IPS DF 19.7 (cell line): ENCODE data around the gene TNFRSF8.

Experiments used
- DNase-seq: peaks from one replicate; pipeline ENCODE4 v3.0.0-alpha.2; 2013; ENCODE audit warnings: low read depth, low spot score

The TNFRSF8 gene

DNA sequence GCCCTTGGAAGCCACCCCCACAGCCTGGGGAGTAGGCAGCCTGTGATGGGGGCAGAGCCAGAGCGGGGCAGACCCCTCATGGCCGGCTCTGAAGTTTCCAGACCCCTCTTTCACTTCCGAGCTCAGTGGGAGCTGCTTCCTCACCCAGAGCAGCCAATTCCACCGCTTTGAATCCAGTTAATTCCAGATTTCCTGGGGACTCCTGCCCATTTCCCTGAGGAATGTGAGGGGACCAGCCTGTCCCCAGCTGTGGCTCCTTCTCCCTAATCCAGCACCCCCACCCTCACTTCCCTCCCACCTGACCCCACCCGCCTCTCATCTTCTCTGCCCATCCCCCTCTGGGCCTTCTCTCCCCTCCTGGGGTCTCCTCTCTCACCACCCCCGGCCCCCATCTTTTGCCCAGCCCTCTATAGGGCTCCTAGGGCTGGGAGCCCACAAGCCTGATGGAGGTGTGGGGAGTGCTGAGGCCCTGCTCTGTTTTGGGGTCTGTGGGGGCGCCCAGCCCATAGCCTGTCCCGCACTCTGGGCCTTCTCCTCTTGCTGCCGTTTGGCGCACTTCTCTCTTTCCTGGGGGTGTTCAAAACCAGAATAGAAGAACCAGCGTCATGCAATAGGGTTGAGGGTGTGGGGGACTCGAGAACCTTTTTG is 77.5 kb downstream of the TNFRSF8 start:
- DNase-seq = no peak

DNA sequence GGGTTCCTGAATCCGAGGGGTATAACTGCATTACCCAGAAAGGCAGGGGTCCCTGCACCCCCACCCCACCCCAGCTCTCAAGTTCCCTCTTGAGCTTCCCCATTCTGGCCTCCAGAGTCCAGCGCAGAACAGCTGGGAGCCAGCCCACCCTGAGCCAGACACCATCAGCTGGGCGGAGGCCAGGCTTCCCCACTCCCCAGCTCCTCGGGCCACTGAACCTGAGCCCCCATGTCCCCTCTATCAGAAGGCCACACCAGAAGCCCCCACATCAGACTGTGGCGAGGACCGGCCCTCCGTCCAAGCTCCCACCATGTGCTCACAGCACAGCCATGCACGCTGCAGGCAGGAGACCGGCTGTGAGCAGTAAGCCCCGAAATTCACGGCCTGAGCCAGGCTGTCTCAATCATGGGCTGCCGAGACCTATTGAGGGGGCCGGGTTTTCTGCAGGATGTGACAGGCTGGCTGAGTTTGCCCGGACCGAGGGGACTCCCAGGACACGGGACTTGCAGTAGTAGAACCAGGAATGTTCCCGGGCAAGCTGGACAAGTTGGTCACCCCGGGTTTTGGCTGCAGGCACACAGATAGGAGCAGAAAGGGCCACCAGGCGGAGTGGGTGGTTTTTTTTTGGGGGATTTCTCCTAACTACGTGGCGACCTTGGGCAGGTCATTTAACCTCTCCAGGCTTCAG is 78.2 kb downstream of the TNFRSF8 start:
- DNase-seq = no peak

DNA sequence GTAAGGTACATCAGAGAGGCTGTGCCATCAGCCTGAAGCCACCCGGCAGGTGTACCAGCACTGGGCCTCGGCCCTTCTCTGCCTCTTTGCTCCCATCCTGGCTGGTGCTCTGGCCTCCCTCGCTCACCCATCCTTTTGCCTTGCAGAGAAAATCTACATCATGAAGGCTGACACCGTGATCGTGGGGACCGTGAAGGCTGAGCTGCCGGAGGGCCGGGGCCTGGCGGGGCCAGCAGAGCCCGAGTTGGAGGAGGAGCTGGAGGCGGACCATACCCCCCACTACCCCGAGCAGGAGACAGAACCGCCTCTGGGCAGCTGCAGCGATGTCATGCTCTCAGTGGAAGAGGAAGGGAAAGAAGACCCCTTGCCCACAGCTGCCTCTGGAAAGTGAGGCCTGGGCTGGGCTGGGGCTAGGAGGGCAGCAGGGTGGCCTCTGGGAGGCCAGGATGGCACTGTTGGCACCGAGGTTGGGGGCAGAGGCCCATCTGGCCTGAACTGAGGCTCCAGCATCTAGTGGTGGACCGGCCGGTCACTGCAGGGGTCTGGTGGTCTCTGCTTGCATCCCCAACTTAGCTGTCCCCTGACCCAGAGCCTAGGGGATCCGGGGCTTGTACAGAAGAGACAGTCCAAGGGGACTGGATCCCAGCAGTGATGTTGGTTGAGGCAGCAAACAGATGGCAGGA is 79.2 kb downstream of the TNFRSF8 start:
- DNase-seq = no peak

DNA sequence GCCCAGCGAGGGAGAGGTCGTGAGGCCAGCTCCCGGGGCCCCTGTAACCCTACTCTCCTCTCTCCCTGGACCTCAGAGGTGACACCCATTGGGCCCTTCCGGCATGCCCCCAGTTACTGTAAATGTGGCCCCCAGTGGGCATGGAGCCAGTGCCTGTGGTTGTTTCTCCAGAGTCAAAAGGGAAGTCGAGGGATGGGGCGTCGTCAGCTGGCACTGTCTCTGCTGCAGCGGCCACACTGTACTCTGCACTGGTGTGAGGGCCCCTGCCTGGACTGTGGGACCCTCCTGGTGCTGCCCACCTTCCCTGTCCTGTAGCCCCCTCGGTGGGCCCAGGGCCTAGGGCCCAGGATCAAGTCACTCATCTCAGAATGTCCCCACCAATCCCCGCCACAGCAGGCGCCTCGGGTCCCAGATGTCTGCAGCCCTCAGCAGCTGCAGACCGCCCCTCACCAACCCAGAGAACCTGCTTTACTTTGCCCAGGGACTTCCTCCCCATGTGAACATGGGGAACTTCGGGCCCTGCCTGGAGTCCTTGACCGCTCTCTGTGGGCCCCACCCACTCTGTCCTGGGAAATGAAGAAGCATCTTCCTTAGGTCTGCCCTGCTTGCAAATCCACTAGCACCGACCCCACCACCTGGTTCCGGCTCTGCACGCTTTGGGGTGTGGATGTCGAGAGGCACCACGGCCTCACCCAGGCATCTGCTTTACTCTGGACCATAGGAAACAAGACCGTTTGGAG is 80.0 kb downstream of the TNFRSF8 start:
- no peak for DNase-seq

DNA sequence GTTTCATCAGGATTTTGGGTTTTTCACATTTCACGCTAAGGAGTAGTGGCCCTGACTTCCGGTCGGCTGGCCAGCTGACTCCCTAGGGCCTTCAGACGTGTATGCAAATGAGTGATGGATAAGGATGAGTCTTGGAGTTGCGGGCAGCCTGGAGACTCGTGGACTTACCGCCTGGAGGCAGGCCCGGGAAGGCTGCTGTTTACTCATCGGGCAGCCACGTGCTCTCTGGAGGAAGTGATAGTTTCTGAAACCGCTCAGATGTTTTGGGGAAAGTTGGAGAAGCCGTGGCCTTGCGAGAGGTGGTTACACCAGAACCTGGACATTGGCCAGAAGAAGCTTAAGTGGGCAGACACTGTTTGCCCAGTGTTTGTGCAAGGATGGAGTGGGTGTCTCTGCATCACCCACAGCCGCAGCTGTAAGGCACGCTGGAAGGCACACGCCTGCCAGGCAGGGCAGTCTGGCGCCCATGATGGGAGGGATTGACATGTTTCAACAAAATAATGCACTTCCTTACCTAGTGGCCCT is 80.6 kb downstream of the TNFRSF8 start:
- no peak for DNase-seq

DNA sequence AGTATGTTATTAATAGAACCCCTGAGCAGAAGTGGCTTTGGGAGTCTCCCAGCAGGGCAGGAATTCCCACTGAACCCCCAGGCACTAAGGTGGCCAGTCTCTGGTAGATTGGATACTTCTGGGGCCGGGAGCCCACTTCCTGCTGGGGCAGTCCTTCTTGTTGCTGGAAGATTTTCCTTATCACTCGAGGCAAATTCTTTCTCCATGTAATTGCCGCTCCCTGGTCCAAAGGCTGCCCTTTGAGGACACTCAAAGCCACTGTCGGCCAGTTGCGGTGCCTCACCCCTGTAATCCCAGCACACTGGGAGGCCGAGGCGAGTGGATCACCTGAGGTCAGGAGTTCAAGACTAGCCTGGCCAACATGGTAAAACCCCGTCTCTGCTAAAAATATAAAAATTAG is 81.1 kb downstream of the TNFRSF8 start:
- no peak for DNase-seq

DNA sequence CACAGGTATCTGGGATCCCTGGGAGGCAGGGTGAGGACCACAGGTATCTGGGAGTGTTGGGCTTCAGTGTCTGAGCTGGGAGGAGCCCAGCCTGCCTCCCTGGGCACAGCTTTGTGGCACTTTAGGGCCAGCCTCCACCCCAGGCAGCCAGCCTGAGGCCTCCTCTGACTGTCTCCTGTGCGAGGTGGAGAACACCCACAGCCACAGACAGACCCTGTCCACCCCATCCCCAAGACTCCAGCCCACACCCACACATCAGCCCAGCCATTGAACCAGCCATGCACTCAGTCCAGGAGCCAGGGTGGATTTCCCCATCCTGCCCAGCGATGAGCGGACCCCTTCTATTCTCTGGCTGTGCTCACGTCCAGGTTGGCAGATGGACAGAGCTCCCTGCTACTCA is 81.9 kb downstream of the TNFRSF8 start:
- no peak for DNase-seq

DNA sequence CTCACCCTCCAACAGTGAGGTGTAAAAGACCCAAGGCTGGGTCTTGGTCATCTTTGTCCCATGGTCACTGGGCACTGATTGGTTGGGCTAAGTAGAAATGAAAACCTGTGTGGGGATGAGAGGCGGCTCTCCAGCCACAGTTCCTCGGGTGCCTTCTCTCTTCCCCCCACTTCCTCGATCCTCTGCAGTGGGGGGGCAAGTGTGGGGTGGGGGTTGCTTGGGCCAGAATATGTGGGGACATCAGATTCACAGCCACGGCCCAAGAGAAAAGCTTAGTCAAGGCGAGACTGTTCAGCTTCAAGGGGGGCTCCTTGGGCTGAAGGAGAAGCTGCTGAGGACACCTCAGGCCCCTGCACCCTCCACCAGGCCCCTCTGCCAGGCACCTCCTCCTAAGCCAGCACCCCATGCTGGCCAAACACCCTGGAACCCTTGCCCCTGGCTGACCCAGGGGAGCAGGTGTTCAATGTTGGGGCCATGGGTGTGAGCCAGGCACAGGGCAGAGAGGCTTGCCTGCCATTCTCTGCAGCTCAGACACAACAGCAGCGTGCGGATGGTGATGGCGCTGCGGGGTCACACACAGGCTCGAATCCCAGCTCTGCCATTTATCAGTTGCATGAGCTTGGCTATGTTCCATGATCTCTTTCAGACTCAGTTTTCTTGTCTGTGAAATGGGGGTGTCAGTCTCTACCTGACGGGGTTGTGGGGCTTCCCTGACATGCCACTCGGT is 82.7 kb downstream of the TNFRSF8 start:
- no peak for DNase-seq

DNA sequence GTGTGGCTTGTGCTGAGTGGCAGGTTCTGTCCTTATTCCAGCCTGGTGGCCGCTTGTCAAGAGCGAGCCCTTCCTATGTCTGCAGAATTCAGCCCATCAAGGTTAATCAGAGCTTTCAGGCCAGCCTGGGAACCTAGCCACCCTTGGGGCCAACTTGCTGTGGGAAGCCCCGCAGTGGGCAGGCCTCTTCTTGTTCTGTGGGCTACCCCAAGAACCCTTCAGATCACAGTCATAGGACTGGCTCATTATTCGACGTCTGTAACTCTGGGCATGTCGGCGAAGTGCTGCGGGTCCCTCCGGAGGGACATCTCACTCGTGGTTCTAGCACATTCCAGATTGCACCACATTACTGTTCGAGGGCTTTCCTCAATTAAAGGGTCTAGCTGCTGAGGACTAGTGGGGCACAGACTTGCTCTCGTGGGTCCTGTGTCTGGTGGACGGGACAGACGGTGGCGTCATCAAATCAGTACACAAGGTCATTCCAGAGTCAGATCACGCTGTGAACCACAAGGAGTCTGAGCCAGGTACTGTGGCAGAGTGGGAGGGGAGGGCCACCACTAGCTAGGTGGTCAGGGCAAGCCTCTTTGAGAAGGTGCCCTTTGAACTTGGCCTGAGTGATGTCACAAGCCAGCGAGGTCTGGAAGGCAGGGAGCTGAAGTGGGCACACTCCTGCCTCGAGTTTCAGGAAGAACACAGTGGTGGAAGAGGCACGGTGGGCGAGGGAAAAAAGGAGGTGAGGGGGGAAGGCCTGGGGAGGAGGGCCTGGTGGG is 83.4 kb downstream of the TNFRSF8 start:
- no peak for DNase-seq

DNA sequence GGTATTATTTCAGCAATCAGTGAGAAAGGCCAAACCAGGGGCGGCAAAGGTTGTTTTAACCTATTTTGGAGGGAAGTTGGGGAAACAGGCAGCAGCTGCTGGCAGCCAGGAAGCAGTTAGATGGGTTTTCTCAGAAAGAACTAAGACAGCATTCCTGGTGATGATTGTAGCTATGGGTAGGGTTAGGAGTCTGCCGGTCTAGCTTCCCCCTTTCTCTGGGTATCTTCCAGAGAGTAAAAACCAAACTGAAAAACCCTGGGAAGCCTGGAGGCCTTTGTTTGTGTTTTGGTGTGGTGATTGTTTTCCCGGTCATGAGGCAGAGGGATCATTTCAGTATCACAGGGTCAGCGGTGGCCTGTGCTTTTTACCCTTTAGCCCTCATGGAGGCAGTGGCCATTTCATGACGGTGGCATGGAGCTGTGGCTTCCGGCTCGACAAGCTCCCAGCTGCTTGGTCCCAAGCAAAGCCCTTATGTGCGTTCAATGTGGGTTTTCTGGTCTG is 84.1 kb downstream of the TNFRSF8 start:
- no peak for DNase-seq

DNA sequence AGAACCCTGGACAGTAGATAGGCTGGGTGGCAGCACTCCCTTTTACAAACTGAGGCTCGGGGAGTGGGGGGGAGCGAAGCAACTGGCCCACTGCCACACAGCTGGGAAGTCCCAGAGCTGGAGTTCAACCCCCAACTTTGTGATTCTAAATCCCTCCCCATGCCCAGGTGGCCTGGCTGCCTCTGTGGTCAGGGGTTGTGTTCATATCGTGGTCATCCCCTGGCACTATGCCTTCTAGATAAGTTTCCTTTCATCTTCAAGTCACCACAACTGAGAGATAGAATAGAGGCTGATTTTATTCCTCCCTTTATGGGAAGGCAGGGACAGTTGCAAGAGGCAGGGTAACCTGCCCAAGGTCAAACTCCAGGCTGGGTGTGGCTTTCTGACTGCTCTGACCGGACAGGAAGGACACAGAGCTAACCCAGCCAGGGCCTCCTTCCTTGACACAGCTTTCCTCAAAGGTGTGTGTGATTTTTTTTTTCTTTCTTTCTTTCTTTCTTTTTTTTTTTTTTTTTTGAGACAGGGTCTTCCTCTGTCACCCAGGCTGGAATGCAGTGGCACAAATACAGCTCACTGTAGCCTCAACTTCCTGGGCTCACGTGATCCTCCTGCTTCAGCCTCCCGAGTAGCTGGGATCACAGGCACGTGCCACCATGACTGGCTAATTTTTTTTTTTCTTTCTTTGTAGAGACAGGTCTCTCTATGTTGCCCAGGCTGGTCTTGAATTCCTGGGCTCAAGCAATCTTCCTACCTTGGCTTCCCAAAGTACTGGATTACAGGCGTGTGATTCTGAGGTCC is 85.3 kb downstream of the TNFRSF8 start:
- DNase-seq = no peak

DNA sequence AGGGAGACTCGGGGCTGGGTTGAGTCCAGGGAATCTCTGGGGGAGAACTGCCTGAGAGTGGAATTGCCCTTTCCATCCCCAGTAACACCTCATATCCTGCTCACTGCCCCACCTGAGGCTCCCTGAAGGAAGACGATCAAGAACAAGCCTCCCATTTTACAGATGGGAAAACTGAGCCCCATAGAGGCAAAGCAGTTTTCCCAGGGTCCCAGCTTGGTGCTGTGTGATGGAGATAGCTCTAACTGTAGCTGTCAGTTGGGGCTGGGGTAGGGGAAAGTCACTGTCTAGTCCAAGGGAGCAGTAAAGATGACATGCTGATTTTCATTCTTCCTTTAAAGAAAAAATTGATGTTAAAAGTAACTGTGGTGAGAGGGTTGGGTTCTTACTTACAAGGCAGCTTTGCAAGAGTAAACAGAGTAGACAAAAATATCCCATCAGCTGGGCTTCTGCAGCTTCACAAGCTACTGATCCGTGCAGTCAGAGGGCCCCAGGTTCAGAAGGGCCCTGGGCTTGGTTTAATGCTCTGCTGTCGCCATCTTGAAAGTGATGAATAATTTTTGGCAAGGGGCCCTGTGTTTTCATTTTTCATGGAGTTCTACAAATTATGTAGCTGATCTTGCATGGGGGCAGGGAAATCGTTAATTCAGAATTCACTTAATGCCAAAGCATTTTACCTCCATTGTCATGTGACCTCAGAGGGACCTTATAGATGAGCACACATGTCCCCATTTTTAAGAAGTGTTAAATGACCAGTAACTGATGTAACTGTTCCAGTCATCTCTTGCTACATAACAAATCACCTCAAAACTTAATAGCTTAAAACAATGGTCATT is 86.1 kb downstream of the TNFRSF8 start:
- no peak for DNase-seq

DNA sequence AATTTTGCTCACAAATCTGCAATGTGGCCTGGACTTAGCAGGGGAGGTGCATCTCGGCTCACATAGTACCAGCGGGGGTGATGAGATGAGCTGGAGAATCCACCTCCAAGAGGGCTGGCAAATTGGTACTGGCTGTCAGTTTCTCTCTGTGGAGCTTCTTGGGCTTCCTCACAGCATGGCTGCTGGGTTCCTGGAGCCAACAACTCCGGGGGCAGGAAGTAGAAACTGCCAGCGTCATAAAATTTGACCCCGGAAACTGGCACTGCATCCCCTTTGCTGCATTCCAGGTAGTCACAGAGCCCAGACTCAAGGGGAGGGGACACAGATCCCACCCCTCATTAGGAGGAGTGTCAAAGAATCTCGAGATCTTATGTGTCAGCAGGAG is 86.7 kb downstream of the TNFRSF8 start:
- no peak for DNase-seq

DNA sequence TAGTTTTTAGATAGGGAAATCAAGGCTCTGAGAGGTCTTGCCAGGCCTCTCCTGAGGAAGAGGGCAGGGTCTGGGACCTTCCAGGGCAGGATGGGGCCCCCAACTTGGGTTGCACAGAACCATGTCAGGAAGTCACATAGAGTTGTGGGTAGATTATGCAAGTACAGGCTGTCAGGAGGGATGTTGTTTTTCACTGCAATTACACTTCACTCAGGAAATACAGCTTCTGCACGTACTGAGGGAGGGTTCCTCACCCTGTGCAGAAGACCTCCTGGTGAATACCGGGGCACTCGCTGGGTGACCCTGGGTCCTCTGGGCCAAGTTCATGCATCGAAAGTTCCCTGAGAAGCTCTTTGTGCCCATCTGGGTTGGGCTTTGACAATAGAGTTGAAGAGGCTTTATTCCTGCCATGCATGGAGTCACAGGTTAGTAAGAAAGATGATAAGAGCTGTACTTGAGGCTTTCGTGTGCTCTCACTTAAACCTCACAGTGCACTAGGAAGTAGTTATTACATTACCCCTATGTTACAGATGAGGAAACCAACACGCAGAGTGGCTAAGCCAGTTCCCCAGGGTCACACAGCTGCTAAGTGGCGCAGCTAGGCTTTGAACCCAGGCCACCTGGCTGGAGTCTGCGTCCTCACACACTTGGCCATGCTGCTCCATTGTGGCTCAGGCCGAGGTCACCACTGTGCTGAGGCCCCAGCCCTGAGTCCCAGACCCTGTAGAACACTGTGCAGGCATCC is 87.5 kb downstream of the TNFRSF8 start:
- no peak for DNase-seq

DNA sequence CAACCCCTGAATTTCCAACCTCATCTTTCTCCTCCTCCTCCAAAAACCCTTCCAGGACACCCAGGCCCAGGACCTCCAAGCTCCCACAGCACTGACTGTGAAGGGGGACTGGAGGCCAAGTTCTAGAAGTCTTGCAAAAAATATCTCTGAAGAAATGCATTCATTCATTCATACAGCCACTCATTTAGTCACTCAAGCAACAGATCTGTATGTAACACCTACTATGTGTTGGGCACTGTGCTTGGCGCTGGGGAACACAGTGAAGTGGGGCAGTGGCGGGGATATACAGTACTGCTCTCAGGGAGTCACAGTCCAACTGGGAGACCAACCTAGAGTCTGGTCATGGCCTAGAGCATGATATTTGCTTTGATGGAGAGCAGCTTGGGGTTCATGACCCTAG is 88.4 kb downstream of the TNFRSF8 start:
- no peak for DNase-seq

DNA sequence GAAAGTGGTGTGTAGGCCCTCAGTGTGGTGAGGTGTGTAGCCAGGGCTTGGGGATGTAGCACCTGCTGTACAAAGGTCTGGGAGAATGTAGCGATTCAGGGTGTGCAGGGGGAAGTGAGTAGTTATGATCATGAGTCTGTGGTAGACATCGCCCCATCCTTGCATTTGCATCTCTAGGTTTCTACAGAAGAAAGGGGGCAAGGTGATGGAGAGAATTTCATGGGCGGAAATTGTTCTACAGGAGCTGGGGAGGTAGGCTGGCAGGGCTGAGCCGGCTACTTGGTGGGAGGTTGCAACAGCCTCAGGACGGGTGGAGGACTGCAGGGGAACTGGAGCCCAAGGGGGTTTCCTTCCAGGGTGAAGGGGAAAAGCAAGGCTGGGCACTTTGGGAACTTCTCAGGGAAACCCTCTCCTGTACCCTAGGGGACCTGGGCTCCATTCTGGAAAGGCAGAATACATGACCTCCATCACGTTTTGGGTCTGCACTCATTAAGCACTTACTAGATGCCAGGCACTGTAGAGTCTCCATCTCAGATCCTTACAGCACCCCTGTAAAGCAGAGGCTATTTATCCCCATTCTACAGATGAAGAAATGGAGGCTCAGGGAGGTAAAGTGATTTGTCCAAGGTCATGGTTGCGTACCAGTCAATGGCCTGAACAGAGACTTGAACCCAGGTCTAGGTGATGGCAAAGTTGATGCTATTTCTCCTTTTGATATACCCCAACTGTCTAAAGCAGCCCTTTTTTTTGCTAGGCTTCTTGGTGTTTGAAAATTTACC is 89.2 kb downstream of the TNFRSF8 start:
- no peak for DNase-seq

DNA sequence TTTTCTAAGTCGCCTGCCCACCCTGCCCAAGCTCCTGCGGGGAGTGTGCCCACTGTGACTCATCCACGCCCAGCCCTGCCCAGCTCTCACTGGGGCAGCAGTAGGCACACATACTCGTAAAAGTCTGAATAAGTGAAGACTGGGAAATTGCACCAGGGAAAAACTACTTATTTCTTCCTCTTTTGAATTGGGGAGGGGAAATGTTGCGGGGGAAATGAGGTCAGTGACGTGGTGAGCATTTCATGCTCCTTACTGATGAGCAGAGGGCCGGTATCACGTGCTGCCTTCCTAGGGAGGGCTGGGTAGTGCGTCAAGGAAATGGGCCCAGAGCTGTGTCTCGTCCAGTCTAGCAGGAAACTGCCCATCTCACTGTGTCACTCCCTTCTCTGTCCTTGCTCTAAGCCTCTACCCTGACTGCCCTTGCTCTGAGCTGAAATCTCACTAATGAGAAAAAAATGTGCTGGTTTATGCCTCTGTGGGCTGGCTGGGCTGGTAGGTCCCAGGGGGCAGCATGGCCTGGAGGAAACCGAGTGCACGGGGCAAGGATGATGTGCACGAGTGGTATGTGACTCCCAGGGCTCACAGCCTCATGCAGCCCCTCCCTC is 90.2 kb downstream of the TNFRSF8 start:
- no peak for DNase-seq
